Measurements from ENCODE around the gene INTS13. TPM values are rescaled to one million over a fixed set of nuclear protein-coding genes. Genes with fewer than 3 reads are reported as not detected.

Gene INTS13
- total and polyA plus RNA-seq, 4 donors = 6.6 to 19.7 (median 10.2) TPM

- TF ChIP-seq TAF1 (conservative IDR thresholded peaks at IDR 0.05) (no peak), MAX (IDR thresholded peaks at IDR 0.05) (no peak)
Observed at GRCh38 chr12:26936559-26937442, 980 bp downstream of the INTS13 start (continued).

- WGBS = 85% methylated on average over 7 of the region's 7 CpGs
- H3K4me3 ChIP-seq (ENCODE audit: low read depth in 1 of 3, low read length in 3 of 3) = no peak overlapping the region
- no peak overlapping the region for H3K9ac ChIP-seq (ENCODE audit: low read depth in 1 of 2, low read length in 2 of 2)
- H3K36me3 ChIP-seq (ENCODE audit: control insufficient read depth in 4 of 4, insufficient read depth in 3 of 4, low read depth in 1 of 4, low read length in 3 of 4) = peaks cover 0 to 5% (median 0%) of the 10 kb centered on the region in 4 donors
- DNase-seq (ENCODE audit: low spot score) = no peak
- no peaks in the 10 kb centered on the region for H3K27me3 ChIP-seq (ENCODE audit: control insufficient read depth in 4 of 4, insufficient read depth in 4 of 4, low read length in 3 of 4)
- peaks cover 3 to 32% (median 15%) of the 10 kb centered on the region in 4 donors for H3K4me1 ChIP-seq (ENCODE audit: control insufficient read depth in 4 of 4, insufficient read depth in 4 of 4, low read length in 3 of 4)
- no peak for TF ChIP-seq EGR1 (IDR thresholded peaks at IDR 0.05; ENCODE audit: low read depth in 2 of 2)
- TF ChIP-seq HNF4G (IDR thresholded peaks at IDR 0.05) = no peak
- TF ChIP-seq MAX (IDR thresholded peaks at IDR 0.05) = no peak
- no peak for TF ChIP-seq FOXA1 (IDR thresholded peaks at IDR 0.05)
- TF ChIP-seq ATF3 (IDR thresholded peaks at IDR 0.05) = no peak
- TF ChIP-seq SP1 (IDR thresholded peaks at IDR 0.05) = no peak
- TF ChIP-seq RXRA (IDR thresholded peaks at IDR 0.05) = no peak
- no peak for TF ChIP-seq YY1 (IDR thresholded peaks at IDR 0.05)
- no peak for TF ChIP-seq GABPA (IDR thresholded peaks at IDR 0.05 in 1 of 2, conservative IDR thresholded peaks at IDR 0.05 in 1 of 2)
- TF ChIP-seq HNF4A (conservative IDR thresholded peaks at IDR 0.05) = no peak
- TF ChIP-seq CTCF (IDR thresholded peaks at IDR 0.05; ENCODE audit: low read depth, low read length, missing input control) = no peak
- TF ChIP-seq REST (IDR thresholded peaks at IDR 0.05) = no peak
- TF ChIP-seq ZBTB33 (IDR thresholded peaks at IDR 0.05) = no peak
- TF ChIP-seq TAF1 (conservative IDR thresholded peaks at IDR 0.05) = no peak
- no peak for TF ChIP-seq NR2F2 (IDR thresholded peaks at IDR 0.05)
- no peak for TF ChIP-seq FOXA2 (IDR thresholded peaks at IDR 0.05)
- no peaks in the 10 kb centered on the region for H3K9me3 ChIP-seq (ENCODE audit: control insufficient read depth in 4 of 4, low read length in 3 of 4)
- no peak overlapping the region for H3K27ac ChIP-seq (ENCODE audit: low read depth in 1 of 2, low read length in 2 of 2)
Observed at GRCh38 chr12:26935636-26936378, 2.0 kb downstream of the INTS13 start.

All from liver (tissue), 9 donors.